Peyer's patch (tissue), 4 donors: ENCODE measurements around the gene ECM1.

ENCODE experiments used
- CTCF ChIP-seq, 6 experiments: fragments of 450-650 bp in 4 of 6; fragments of 200-600 bp in 2 of 6; sonication (generic) in 1 of 6; IDR thresholded peaks; one replicate each; pipeline ENCODE4 v1.5.1; 2017 to 2019; ENCODE audit warnings: antibody characterized with exemption in 6 of 6, mild to moderate bottlenecking in 3 of 6, moderate library complexity in 1 of 6
- POLR2A ChIP-seq, 2 donors: fragments of 450-650 bp; IDR thresholded peaks; one replicate each; pipeline ENCODE4 v1.5.1; 2017; ENCODE audit warnings: antibody characterized with exemption in 2 of 2, mild to moderate bottlenecking in 2 of 2, moderate library complexity in 2 of 2

GRCh38 chr1:150508982-150509381, 1.1 kb downstream of the ECM1 start:
- no peak for TF ChIP-seq POLR2A (IDR thresholded peaks at IDR 0.05)
- no peak for TF ChIP-seq CTCF (IDR thresholded peaks at IDR 0.05)
